GM18507 (cell line): ENCODE results near the gene GNB4.

ENCODE experiments used
- DNase-seq: peaks from one replicate; pipeline ENCODE4 v3.0.0; 2011; ENCODE audit warnings: low read depth; ENCODE audit not compliant: insufficient read length; ENCODE audit errors: extremely low spot score
- FAIRE-seq: peaks from 2 replicates; lab custom pipeline; 2011; peaks lifted over from hg19 to GRCh38; lab: Jason Lieb, UNC

The GNB4 gene

DNA sequence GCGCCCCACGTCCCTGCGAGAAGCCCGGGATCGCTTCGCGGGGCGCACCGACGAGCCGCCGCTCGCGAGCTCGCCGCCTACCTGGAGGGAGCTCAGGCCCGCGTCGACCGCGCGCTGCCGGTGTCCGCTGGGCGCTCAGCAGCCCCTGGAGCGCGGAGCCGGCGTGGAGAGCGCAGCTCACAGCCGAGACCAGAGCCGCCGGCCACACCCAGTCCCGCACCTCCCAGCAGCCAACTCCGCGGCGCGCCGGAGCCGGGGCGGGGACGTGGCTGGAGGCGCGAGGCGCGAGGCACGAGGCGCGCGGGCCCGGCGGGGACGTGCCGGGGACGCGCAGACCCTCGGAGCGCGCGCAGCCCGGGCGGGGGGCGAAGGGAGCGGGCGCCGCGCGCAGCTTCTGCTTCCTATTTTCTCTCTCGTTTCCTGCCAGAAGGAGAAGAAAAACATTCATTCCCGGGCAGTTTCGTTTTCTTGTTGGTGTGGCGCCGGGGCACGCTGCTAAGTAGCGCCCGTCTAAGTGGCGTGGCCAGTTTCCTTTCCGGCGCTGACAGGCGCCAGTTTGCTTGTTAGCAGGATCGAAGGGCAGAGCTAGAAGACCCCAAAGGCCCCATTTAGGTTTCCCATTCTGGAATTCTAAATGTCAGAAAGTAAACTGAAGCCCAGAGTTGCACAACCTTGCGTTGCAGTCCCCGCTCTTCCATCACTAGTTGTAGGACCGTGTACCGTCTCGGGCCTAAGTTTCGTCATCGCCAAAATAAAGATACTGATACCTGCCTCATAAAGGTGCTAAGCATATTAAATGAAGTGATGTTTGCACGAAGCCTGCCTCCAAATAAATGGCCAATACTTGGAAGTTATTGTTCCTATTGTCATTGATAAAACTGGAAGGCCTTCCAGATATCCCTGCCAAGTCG, at the start of gene GNB4:
TSS of gene GNB4 (minus strand) at position 206 of the 911 bp plus-strand sequence. CDS start 25,270 bp downstream, outside the sequence.
- DNase-seq = peak; percentile 50
- FAIRE-seq = no peak

DNA sequence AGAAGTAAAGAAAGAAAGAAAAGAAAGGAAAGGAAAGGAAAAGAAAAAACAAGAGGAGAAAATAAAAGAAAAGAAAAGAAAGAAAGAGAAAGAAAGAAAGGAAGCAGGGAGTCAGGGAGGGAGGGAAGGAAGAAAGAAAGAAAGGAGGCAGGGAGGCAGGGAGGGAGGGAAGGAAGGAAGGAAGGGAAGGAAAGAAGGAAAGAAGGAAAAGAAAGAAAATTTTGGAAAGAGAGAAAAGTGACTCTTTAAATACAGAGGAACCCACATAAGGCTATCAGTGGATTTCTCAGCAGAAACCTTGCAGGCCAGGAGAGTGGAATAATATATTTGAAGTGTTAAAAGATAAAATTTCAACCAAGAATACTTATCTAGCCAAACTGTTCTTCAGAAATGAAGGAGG, 44.2 kb upstream of the GNB4 start:
- no peak for FAIRE-seq
- DNase-seq = no peak

DNA sequence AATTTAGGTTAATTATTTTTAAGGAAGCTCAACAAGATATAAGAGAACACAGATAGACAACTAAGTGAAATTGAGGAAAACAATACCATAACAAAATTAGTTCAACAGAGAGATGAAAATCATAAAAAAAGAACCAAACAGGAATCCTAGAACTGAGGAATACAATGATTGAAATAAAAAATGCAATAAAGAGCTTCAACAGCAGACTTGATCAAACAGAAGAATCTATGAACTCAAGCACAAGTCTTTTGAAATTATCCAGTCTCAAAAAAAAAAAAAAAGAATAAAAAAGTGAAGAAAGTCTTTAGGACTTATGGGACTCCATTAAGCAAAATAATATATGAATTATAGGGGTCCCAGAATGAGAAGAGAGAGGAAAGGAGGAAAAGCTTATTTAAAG, 42.0 kb upstream of the GNB4 start:
- FAIRE-seq (no peak), DNase-seq (no peak)

DNA sequence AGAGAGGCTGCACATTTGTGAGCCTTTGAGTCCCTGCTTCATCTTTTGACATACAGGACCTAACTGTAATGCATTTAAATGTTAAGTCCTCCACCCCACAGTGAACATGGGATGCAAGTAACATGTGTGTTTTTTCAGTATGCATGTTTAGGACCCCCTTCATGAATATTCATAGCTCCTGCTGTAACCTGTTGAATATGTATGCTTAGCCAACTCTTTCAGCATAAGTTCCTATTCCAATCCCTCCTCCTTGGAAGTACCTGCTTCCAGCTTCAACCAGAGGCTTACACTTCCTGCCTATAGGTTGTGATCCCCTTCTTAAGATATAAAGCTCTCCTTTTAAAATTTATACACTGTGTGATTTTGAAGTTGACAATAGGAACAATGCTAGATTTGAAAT, 36.9 kb upstream of the GNB4 start:
- DNase-seq (no peak), FAIRE-seq (no peak)

DNA sequence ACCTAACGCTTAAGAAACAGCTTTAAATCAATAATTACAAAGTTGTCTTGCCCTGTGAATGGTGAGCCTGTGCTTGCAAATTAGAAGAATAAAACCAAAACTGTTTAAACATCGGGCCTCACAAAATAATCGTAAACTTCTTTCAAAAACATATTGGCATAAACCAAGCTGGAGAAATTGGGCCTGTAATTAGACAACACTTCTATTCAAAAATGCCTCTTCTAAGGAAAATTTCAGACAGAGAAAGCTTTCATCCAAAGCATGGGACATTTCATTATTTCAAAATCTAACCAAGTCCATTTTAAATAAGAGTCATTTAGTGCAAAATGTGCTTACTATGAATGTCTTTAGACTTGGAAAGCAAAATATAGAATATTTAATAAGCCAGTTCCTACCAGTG, 35.5 kb upstream of the GNB4 start:
- DNase-seq = no peak
- FAIRE-seq = no peak

DNA sequence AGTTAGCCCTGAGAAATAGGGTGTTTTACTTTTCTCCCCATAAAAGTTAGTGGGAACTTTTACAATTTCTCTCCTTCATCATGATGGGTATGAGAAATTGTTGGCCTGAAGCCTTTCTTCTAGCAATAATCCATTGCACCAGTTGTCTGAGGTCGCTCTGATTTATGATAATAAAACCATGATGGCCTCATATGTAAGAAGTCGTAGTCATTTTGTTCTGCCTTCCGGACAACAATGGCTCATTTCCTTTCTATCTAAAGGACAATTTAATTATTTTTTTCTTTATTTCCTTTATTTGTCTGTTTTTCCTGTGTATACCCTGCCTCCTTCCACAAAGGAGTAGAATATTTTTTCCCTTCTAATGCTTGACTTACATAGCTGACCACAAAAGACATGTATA, 31.6 kb upstream of the GNB4 start:
- no peak for FAIRE-seq
- DNase-seq = no peak

DNA sequence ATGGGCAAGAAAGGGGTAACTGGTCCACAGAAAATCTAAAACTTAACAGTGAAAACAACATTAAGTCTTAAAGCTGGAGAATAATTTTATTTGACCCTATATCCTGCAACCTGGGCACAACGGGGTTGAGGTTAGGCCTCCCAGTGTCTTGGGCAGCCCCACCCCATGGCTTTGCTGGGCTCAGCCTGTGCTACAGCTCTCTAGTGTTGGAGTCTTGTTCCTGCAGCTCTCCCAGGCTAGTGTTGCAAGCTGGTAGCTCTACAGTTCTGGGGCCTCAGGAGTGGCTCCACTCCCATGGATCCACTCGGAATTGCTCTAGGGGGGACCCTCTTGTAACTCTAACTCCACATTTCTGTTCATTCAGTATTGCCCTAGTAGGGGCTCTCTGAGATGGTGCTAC, 24.9 kb upstream of the GNB4 start:
- FAIRE-seq (no peak), DNase-seq (no peak)

DNA sequence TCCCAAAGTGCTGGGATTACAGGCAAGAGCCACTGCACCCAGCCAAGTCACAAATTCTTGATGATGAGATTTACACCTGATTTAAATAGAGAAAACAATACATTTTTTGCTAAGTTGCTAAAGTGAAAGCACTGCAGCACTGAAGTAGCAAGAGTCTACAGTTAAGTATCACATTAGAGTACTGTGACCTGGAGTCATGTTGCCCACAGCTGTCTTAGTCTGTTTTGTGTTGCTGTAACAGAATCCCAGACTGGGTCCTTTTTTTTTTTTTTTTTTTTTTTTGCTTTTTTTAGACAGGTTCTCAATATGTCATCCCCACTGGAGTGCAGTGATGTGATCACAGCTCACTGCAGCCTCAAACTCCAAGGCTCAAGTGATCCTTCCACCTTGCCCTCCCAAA, 23.2 kb upstream of the GNB4 start:
- DNase-seq = no peak
- FAIRE-seq = no peak

DNA sequence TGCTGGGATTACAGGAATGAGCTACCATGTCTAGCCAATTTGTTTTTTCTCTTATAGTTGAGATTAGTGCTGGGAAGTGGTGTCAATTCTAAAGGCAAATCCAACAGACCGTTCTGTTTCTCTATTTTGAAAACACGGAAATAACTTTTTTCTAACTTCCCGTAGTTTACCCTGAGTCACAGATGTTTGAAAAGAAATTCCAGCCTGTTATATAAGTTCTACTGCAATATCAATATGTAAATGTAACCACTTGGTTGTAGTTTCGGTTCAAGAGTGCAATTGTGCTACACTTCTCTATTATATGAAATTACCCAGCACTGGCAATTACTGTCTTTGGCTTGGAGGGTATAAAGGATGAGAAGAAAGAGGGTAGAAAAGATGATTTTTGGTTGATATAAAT, 22.3 kb upstream of the GNB4 start:
- no peak for FAIRE-seq
- DNase-seq = no peak

DNA sequence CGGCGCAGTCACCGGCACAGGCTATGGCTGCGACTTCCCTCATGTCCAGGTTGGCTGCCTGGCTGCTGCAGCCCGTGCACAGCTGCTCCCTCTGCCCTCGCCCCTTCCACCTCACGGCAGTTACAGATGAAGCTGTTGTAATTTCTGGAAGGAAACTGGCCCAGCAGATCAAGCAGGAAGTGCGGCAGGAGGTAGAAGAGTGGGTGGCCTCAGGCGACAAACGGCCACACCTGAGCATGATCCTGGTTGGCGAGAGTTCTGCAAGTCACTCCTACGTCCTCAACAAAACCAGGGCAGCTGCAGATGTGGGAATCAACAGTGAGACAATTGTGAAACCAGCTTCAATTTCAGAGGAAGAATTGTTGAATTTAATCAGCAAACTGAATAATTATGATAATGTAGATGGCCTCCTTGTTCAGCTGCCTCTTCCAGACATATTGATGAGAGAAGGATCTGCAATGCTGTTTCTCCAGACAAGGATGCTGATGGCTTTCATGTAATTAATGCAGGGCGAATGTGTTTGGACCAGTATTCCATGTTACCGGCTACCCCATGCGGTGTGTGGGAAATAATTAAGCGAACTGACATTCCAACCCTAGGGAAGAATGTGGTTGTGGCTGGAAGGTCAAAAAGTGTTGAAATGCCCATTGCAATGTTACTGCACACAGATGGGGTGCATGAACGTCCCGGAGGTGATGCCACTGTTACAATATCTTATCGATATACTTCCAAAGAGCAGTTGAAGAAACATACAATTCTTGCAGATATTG, 13.2 kb upstream of the GNB4 start:
- FAIRE-seq (peak; percentile 44), DNase-seq (no peak)

DNA sequence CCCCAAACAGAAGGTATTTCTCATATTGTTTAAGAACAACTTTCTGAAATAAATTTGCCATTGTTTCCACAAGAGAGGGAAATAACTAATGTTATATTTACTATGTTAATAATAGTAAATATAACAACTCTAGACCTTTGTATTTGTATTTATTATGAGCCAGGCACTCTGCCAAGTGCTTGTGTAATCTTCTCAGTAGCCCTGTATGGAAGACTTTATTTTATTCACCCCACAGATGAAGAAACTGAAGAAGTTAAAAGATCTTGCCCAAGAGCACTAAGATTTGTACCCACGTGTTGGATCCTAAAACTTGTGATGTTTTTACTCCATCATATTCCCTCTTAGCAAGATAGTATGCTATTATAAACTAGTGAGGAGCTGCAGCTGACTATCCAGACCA, 12.0 kb upstream of the GNB4 start:
- DNase-seq (no peak), FAIRE-seq (no peak)

DNA sequence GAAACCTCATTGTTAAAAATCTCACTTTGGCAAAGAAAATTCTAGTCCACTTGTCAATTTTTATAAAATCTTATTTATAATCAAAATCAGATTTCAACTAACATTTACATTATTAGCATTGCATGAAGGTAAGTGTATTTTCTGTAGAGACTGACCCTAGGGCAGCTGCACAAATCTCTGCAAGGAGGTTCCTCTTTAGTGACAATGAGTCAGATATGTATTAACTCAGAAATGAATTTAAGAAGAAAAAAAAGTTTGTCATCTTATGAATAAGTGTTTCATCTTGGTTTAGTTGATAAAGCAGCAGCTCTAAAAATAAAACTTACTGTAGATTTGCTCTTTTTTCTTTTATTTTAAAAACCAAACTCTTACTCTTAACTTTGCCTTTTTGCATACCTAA, 9.0 kb upstream of the GNB4 start:
- DNase-seq = no peak

DNA sequence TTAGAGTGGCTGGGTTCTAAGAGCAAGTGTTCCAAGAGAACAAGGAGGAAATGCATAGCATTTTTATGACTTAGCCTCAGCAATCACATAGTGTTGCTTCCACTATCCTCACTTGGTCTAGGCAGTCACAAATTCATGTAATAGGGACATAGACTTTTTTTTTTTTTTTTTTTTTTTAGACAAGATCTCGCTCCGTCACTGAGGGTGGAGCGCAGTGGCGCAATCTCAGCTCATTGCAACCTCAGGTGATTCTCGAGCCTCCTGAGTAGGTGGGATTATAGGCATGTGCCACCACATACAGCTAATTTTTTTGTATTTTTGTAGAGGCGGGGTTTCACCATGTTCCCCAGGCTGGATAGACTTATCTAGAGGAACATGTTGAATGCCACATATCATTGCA, 4.7 kb upstream of the GNB4 start:
- DNase-seq = no peak
- no peak for FAIRE-seq

More for the DNA sequence above, 9.0 kb upstream of the GNB4 start:
- FAIRE-seq = no peak

DNA sequence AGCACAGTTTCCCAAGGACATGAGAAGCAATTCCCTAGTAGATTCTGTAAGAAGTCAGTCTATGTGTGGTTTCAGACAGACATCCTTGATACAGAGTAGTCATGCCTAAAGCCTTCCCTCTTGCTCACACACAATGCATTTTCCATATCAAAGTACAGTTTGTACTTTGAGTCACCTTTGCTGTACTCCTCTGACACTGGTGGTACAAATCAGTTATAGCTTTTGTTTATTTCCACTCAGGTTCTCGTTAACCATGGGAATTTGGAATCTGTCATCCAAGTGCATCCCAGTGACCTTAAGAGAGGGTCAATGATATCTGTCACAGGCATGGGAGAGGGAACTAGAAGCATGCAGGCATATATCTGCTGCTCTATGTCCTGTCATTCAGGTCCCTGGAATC, 3.6 kb upstream of the GNB4 start:
- no peak for FAIRE-seq
- no peak for DNase-seq

DNA sequence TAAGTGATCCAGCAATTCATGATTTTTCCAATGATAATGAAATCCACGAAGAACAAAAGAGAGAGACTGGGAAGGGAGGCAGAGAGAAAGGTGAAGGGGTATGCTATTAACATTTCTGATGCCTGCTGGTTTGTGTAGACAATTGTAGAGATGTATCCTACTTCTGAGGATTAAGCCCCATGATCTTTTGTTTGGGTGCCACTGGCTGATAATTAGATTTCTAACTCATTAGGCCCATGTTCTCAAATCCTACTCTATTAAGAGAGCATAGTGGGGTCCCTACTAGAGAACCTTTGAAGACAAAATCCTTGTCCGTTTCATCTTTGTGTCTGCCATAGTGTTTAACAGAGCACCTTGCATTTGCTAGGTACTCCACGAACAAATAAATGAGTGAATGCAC, 2.7 kb upstream of the GNB4 start:
- FAIRE-seq (no peak), DNase-seq (no peak)

DNA sequence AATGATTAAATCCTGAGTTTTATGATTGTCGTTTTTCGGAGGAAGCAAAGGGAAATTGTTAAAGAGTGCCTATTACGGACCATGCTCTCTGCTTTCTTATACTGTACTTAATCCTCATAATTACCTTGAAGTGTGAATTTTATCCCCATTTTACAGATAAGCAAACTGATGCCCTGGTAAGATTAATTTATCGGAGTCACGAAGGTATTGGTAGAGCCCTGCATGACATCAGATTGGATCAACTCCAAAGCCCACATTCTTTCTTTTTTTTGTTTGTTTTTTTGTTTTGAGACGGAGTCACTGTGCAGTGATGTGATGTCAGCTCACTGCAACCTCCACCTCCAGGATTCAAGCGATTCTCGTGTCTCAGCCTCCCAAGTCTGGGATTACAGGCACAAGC, 1.6 kb upstream of the GNB4 start:
- no peak for DNase-seq

DNA sequence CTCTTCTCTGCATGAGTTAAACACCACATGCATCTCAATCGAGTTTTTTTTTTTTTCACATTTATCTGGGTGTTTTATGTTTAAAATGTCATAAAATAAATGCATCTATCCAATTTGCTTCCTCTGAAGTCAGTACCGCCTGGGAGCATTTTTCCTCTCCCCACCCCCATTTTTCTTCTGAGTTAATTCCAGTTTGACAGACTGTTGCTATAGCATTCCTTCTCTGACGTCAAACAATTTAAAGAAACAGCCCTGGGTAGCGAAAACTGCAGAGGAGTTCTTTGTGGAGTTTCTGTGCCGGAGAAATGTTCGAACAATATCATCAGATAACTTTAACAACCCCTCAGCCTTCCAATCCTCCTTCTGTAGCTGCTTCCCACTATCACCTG, 900 bp upstream of the GNB4 start:
- no peak for DNase-seq
- no peak for FAIRE-seq

More for the DNA sequence above, 1.6 kb upstream of the GNB4 start:
- no peak for FAIRE-seq

DNA sequence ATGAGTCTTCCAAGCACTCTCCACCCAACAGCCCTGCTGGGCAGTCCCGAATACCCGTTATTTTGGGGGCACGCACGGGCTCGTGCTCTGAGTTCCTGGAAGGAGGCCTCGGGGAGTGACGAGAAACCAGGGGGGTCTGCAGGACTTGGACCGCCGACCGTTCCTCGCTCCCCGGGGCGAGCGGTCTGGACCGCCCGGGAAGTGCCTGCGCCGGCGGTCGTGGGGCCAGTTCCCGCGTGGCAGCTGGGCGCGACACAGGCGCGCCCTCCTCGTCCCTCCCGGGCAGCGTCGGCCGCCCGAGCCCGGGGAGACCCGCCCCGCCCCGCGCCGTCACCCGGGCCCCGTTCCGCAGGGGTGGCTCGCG, 387 bp downstream of the GNB4 start:
- FAIRE-seq = no peak

DNA sequence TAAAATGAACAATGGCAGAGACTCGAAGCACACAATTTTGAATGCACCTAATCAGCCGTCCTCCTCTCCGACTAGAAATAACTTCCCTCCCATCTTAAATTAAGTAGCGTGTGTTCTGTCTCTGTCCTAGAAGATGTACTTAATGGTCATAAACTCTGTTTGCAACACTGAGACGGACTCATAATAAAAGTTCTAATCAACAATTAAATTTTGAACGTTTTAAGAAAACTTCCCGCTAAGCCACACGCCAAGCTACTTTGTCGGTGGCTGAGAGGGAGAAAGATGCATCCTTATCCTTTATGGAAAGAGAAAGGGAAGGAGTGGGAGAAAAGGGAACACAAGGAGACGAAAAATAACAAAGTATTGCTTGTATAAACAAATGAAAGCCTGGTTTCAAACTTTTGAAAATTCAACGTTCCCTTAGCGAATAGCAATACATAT, 989 bp downstream of the GNB4 start:
- FAIRE-seq (no peak), DNase-seq (no peak)

More for the DNA sequence above, 387 bp downstream of the GNB4 start:
- no peak for DNase-seq

DNA sequence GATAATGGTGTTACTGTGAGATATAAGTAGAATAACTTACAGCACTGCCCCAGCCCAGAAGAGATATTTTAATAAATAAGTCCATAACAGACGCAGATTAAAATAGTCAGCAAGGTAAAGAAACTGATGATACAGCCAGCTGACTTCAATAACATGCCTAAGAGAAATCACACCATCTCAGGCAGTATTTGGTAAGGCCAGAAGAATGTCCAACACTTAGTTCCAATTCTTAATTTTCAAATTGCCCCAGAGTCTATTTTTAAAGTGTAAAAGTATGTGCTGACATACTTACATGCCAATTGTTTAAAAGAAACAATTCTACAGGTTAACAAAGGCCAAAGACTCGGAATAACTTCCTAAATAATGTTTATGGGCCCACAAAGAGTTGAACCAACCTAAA, 1.6 kb downstream of the GNB4 start:
- no peak for FAIRE-seq

DNA sequence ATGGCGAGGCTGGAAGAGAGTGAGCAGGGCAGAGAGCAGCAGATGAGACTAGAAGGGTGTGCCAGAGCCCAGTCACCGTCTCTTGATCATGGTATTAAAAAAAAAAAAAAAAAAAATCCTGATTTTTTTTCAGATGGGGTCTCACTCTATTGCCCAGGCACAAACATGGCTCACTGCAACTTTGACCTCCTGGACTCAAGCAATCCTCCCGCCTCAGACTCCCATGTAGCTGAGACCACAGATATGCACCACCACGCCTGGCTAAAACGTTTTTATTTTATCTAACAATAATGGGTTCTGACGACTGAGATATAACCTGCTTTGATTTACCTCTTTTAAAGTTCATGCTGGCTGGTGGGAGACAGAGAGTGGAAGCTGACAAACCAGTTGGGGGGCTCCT, 4.0 kb downstream of the GNB4 start:
- no peak for DNase-seq
- FAIRE-seq = no peak

More for the DNA sequence above, 1.6 kb downstream of the GNB4 start:
- no peak for DNase-seq
